Activated naive CD4-positive, alpha-beta T cell (primary cell): ENCODE results near the gene ANKRD11.
"Not testable (repeated sequence)": the region's sequence is repeated elsewhere in the genome, so short reads cannot be mapped to it uniquely, and the experiment has no call there.

Source experiments
- DNase-seq, 4 experiments: peaks; one replicate each; lab custom pipeline; 2025; lab: John Stamatoyannopoulos, UW

ANKRD11 gene

DNA sequence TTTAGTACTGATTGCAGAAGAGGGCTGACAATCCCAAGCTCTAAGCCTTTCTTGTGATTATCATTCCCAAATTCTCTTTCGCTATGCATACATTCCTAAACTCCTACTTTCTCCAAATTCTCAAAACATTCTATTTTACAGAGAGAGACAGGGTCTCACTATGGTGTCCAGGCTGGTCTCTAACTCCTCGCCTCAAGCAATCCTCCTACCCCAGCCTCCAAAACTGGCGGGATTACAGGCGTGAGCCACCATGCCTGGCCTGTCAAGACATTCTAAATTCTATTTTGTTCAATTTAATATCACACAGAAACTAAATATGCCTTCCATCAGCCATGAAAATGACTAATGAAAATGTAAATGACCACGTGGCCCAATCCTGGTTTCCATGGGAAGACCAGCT, 39.8 kb downstream of the ANKRD11 start:
- DNase-seq: no peak

DNA sequence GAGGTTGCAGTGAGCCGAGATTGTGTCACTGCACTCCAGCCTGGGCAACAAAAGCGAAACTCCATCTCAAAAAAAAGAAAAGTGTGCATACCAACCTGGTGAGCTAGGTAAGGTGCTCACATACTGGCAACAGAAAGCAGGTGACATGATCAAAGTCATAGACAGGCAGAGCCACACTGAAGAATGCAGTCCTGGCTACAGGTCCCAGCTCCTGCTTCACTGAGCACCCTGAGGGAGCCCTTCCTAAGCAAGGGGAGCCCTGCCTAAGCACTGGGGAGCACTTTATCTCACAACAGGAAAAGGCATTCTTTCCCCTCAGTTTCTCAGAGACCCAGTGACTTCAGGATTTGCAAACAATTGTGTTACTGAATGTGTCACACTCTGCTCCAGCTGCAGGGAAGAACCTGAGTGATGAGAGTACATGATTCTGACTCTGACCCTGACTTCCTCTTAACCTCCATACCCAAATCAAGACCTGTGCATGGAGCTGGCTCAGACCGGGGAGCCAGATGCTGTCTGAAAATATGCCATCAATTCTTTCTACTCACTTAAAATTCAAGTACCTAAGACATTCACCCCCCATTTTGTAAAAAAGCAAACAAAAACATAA, 40.5 kb downstream of the ANKRD11 start:
- DNase-seq: no peak

DNA sequence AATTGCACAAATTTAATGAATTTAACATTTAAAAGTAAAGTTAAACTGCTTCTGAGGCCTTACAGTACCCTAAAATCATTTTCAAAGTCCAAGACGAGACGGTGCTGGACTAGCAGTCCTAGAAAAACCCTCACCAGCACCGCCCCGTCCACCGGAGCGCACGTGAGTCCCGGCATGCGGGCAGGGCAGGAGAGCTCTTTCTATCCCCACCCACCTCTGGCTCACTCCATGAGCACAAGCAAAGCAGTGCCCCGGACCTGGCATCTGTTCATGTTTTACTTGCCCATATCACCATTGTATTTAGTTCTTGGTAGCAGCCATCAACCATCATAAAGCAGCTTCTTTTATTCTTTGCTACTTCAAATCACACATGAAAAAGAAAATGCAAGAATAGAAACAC, 41.7 kb downstream of the ANKRD11 start:
- DNase-seq: no peak

DNA sequence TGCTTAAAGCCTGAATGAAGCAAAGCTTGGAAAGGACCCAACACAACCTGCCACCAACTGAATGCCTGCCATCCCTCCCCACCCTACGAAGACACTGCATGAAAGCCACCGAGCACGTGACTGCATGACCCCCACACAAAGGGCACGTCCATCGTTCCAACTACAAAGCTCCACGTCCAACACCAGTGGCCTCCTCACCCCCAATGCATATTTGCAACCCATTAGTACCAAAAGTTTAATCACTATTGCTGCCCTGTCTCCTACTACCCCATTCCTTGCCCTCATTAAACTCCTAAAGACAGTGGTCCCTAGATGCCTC, 43.4 kb downstream of the ANKRD11 start:
- no peak for DNase-seq

DNA sequence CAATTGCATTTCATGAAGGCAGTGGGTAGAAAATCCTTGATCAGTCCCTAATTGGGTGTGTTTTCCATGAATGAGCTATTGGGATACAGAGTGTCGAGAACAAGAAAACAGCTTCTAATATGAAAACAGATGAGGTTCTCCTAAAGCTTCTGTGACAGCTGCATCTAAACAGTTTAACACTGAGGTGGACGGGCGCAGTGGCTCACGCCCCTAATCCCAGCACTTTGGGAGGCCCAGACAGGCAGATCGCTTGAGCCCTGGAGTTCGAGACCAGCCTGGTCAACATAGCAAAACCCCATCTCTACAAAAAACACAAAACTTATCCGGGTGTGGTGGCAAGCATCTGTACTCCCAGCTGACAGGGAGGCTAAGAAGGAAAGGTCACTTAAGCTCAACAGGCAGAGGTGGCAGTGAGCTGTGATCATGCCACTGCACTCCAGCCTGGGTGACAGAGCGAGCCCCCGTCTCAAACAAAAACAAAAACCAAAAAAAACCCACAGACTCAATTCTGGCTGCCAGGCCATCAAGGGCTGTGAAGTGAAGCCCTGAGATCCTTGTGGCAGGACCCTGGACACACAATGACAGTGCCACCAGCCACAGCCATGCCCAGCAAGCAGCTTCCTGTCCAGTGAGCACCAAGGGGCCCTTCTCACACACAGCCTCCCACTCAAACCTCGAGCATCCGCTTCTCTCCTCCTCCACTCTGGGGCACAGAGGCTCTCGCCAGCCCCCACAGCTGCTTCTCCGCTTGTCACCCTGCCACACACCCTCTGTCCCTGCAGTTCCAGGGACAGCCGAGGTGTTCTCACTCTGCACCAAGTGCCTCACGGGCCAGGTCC, 44.0 kb downstream of the ANKRD11 start:
- no peak for DNase-seq

DNA sequence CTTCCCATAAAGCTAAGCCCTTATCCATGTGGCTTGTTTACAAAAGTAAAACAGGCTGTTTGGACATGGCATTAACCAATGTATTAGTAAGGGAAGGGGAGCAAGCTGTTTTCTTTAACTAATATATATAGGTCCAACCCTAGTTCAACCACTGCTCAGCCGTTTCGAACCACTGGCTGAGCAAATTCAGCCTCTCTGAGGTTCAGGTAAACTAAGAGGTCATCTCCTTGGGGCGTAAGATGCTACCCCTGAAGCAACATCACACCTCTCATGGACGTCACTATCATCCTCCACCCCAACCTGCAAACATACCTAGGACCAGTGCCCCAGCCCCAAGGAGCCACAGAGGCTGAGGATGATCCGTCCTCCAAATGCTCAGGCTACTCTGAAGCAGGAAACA, 45.2 kb downstream of the ANKRD11 start:
- no peak for DNase-seq

DNA sequence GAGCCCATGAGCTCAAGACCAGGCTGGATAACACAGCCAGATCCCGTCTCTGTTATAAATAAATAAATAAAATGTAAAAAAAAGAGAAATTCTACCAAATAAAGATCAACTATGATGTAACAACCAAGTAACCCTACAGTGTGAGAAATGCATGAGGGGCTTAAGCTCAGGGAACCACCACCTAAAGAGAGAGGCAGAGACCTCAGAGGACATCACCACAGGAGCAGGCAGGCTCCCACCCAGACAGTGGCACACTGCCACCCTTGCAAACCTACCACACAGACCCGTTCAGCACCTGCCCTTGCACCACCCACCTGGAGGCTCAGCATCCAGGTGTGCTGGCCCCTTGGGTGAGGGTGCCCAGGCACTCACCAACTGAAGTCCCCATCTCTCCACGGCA, 45.6 kb downstream of the ANKRD11 start:
- DNase-seq: no peak

DNA sequence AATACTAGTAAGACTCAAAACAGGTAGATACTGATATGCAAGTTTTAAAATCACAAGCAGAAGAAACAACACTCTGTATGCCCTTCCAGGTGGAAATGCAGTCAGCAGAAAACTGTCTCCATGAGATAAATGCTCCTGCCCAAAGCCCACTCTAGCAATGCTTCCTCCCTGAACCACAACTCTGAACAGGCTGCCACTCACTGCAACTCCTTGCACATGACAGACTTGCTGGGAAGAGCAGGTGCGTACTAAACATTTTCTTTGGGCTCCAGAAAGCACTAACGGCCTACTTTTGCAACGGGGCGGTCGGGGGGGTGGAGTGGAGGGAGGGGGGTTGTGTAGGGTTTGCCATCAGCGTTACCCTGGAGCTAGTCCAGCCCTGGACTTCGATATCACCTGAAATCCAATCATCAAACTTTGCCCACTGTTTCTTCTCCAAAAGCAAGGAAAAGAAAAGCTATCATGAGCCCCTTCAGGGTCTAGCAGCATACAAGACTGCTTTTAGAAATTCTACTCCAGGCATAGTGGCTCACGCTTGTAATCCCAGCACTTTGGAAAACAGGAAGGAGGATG, 46.1 kb downstream of the ANKRD11 start:
- no peak for DNase-seq

DNA sequence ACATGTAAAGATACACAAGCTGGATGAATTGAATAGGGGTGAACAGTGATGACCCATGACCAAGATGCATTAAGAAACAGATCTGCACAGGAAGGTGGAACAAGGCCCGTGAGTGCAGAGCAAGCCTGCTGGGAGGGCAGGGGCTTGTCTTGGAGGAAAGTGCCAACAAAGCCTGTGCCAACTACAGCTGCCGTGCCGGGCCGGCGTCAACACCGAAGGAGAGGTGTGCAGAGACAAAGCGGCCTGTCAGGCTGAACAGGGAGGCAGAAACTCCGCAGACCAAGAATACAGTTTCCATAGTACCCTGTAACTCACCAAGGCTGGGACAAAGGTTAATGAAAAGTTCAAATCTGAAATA, 46.7 kb downstream of the ANKRD11 start:
- DNase-seq: no peak

DNA sequence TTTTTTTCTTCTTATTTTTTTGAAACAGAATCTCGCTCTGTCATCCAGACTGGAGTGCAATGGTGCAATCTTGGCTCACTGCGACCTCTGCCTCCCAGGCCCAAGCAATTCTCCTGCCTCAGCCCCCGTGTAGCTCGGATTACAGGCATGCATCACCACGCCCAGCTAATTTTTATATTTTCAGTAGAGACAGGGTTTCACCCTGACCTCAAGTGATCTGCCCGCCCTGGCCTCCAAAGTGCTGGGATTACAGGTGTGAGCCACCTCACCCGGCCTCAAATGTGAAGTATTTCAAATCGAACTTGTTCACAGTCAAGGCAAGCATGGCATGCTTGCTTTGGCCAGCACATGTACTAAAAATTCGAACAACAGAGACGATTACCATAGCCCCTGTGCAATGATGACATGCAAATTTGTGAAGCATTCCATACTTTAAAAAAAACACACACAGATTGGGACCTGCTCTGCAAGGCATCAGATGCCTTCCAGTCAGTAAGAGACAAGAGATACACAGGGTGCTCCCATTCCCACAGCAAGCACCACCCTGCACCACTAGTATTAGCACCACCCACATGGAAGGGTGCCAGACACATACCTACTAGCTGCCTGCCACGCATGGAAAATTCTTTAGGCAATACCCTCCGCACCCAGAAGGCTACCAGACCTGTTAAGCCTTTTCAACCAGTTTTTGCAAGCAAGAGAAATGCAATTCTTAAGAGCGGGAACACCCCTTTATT, 47.2 kb downstream of the ANKRD11 start:
- DNase-seq: no peak

DNA sequence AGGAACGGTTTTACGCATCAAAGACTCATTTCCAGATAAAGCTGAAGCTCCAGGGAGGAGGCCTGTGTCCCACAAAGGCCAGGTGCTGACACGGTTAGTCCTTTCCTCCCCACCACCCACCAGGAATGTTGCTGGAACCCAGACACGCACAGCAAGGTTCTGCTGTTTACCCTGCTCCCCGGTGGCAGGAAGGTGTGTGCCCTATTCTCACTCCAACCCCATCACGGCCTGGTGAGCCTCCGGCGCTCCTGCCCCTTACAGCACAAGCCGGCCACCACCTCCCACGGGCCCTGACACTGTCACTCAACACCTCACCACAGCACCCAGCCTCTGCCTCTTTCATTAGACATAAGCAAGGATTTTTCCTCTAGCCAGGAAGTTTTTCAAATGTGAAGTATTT, 47.8 kb downstream of the ANKRD11 start:
- DNase-seq: no peak

DNA sequence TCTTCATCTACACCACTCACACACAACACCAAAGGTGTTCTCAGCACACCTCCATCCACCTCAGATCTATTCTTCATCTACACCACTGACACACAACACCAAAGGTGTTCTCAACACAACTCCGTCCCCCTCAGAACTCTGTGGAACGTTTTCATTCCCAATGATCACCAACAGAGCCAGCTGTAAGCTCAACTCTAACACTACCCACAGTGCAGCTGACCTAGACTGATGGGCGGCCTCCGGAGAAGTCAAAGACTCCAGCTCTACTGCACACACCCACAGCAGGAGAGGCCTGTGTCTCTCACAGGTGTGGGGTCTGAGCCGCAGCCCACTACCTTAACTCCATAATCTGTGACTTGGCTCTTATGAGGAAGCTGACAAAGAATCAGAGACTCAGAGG, 50.7 kb downstream of the ANKRD11 start:
- DNase-seq: no peak

DNA sequence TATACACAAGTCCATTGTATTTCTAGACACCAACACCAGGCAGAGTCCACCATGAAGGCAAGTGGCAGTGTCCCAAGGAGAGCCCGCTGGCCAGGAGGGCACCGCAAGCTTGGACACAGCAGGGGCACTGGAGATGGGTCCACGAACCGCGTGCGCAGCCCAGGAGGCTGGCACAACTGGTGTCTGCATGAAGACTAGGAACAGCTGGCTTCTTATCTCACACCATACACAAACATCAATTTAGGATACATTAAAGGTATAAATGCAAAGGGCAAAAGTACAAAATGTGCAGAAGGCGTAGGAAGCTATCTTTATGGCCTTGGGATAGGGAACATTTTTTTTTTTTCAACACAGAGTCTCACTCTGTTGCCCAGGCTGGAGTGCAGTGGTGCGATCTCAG, 52.4 kb downstream of the ANKRD11 start:
- no peak for DNase-seq

DNA sequence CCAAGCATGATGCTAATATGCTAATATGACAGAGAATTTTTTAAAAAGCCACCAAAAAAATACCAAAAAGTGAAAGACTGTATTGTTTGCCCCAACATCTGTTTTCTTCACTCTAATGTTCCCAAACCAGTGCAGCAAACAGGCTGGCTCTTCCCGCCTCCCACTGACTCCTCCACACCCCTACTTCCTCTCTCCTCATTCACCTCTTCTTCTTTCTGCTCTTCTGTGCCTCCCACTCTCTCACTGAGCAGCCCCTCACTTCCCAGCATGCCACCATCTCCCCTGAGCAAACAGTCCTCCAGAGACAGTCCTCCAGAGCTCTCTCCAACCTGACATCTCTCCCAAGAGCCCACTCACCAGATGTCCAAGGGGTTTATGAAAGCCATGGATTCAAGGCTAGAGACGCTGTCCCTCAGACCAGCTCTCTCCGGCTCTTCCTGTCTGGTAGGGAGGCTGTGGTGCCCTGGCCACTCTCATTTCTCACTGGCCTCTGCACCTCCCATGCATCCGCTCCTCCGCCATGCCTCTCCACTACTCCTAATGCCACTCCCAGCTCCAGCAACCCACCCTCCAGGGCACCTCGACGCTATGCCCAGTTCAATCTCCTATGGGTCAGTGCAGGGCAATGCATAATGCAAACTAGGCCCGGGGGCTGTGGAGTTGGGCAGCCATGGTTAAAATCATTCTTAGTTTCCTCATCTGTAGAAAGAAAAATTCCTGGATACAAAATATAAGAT, 52.9 kb downstream of the ANKRD11 start:
- DNase-seq: no peak

DNA sequence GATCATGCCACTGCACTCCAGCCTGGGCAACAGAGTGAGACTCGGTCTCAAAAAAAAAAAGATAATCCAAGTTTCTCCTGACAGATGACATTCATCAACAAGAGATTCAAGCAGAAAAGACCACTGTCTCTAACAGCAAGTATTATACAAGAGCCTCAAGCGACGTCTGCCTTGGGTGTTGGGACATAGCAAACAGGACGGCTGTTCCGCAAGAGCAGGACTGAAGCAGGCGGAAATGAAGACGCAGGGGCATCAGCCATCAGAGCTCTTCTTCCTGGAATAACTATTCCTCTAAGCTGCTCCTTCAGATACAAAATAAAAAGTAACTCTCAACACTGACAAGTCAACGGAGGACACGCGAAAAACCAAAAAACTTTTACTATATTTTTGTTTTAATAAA, 54.0 kb downstream of the ANKRD11 start:
- no peak for DNase-seq

DNA sequence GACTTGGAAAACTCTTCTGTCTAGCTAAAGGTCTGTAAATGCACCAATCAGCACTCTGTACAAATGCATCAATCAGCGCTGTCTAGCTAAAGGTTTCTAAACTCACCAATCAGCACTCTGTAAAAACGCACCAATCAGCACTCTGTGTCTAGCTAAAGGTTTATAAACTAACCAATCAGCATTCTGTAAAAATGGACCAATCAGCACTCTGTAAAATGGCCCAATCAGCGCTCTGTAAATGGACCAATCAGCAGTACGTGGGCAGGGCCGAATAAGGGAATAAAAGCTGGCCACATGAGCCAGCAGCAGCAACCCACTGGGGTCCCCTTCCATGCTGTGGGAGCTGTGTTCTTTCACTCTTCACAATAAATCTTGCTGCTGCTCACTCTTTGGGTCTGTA, 55.3 kb downstream of the ANKRD11 start:
- DNase-seq: not testable (repeated sequence)

DNA sequence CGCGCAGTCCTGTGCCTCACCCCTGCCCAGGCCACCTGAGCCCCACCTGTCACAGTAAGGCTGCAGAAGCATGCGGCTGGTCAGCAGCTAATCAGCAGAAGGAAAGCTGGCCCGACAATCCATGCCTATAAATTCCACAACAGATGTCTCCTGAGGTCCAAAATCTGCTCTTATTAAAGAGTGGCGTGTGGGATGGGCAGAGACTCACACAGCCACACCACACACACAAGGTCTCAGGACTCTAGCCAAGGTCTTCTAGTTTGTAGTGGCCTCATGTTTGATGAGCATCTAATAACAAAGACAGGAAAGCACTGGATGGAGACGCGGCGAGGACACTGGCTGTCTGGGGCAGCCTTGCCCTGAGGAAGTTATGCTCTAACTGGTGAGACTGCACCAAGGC, 55.9 kb downstream of the ANKRD11 start:
- no peak for DNase-seq

DNA sequence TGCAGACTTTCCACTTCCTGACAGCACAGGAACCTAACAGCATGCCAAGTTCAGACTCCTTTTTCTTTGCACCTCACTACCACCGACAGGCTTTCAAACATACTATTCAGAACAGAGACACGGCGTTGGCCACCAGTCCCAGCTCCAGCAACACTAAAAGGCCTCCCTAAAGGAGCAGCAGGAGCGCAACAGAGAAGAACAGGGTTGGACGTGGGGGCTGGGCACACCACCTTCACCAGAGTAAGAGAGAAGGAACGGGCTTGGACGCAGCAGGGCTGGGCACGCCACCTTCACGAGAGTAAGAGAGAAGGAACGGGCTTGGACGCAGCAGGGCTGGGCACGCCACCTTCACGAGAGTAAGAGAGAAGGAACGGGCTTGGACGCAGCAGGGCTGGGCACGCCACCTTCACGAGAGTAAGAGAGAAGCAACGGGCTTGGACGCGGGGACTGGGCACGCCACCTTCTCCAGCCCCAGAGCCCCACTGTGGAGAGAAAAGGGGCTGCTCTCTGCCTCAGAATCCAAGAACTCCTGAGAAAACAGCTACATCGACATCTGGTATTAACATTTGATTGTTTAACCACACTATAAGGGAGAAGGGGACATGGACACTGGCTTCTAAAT, 56.9 kb downstream of the ANKRD11 start:
- DNase-seq: not testable (repeated sequence)

DNA sequence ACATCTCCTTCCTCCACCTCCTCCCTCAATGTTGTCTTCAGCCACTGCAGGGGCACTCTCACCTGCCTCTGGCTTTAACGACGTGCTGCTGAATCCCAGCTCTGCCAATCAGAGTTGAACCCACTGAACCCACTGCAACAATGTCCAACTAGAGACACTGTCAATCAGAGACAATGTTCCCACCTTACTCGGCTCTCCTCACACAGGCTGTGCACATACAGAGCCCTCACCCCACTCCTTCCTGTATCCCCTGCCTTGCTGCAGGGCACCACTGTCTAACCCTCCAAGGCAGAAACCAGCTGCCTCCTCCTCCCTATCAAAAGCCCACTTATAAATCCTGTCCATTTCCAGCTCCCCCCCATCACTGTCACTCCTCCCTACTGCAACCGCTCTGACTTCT, 58.7 kb downstream of the ANKRD11 start:
- DNase-seq: no peak

DNA sequence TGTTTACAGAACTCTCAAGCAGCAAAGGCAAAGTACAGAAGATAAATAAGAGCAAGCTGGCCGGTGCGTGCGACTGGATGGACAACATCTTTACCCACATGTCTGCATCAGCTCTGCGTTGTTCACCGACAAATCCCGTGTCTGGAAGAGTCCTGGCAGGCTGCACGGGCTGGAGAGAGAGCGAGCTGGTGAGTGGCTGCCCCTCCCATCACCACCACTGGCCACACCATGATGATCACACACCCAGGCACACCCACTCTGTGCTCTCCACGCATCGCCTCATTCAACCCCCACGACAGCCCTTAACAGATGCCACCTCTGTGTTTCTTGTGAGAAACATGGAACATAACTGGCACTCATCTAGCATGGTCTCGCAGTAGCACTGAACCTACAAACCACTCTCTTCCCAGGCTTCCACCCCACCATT, 59.2 kb downstream of the ANKRD11 start:
- DNase-seq: no peak

DNA sequence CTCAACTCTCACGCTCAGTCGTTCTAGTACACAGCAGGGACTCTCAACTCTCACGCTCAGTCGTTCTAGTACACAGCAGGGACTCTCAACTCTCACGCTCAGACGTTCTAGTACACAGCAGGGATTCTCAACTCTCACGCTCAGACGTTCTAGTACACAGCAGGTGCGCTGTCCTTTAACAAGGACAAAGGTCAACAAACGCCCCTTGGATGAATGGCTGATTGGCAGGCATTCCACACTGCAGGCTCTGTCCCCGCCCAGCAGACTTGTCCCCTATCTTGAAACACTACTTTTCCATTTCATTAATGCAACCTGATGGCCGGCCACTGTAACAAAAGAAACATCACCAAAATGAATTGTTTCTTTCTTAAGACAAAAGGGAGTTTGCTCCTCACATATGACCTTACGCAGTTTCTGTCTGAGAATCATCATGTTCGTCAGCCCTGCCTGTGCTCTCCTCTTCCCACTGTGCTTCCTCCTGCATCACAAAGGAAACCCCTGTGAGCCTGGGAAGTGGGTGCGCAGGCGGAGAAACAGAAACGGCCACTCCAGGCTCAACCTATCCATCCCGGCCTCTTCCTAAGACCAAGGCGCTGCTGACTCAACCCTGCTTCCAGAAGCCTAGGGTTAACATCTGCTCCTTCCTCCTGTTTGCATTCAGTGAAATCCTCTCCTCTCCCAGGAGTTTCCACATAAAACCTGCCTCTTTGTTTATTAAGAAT, 59.8 kb downstream of the ANKRD11 start:
- DNase-seq: no peak
